Measurements from ENCODE around the gene LAMTOR4.
A peak's percentile ranks its signal among the peaks of the same experiment; 100 is the strongest.

LAMTOR4 gene

DNA sequence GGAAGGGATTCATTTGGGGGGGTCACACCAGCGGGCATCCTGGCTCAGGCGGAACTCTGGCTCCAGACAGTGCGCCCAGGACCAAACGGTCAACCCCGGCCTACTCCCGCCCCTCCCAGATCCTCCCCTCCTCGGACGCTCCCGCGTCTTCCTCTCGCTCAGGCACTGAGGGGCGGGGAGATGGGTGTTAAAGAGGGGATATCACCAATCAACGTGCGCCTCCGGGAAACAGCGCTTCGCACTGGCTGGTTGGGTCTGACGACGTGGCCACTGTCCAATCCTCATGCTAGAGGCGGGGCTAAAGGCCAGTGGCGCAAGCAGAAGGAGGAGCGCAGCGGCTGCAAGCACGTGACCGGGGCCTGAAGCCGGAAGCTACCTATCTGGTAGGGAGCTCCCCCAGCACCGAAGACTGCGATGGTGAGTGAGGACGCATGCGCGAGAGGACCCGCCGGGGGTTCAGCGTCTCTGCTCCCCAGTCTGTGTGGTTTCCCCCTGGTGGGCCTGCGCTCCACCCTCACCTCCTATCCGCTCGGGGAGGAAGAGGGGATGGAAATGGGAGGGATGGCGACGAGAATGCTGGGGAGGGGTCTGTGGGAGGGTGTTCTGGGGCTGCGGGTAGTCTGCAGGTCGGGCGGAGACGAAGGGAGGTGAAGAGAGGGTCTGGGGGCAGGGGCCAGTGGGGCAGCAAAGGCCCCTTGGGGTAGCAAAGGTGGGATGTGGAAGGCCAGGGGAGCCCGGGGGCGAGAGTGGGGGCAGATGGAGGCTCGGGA lies at the start of gene LAMTOR4:
Gene LAMTOR4, plus strand, starts transcription at position 360 of the 770 bp plus-strand sequence. Its CDS starts 55 bp downstream, at position 415.
- DNase-seq (ENCODE audit: low spot score), result peak; percentile 100

- no peak for DNase-seq (ENCODE audit: low spot score)
Measured at GRCh38 chr7:100099452-100099851, 49.3 kb upstream of the LAMTOR4 start.

DNA sequence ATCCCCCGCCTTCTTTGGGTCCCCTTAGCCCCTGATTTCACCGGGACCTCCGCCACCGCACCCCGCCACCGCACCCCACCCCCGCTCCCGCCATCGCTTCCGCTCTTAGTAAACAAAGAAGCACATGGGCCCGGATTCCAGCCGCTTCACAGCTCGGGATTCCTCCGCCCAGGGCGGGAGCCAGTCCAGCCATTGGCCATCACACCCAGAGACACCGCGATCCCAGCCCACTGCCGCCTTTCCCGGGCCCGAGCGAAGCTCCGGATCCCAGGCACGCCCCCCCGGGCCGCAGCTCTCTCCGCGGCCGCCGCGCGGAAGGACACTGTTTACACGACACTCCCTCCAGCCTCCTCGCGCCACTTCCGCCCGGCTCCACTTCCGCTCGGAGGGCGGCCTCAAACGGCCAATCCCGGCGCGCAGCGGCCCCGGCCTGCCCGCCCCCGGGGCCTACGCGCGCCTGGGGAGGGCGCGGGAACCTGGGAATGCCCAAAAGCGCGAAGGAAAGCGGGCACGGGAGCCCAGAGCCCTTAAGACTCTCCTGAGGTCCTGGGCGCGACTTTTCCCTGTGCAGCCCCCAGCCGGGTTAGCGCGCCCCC lies 48.2 kb upstream of the LAMTOR4 start:
- peak; percentile 98 for DNase-seq (ENCODE audit: low spot score)

- DNase-seq (ENCODE audit: low spot score), result peak; percentile 100
Measured at GRCh38 chr7:100101016-100101862, 47.5 kb upstream of the LAMTOR4 start, which contains the start of the genes AP4M1 and MCM7. AP4M1 (plus strand) TSS chr7:100101643; CDS start chr7:100101715, 72 bp downstream. MCM7 (minus strand) TSS chr7:100101397; CDS start chr7:100101294, 103 bp downstream.

DNA sequence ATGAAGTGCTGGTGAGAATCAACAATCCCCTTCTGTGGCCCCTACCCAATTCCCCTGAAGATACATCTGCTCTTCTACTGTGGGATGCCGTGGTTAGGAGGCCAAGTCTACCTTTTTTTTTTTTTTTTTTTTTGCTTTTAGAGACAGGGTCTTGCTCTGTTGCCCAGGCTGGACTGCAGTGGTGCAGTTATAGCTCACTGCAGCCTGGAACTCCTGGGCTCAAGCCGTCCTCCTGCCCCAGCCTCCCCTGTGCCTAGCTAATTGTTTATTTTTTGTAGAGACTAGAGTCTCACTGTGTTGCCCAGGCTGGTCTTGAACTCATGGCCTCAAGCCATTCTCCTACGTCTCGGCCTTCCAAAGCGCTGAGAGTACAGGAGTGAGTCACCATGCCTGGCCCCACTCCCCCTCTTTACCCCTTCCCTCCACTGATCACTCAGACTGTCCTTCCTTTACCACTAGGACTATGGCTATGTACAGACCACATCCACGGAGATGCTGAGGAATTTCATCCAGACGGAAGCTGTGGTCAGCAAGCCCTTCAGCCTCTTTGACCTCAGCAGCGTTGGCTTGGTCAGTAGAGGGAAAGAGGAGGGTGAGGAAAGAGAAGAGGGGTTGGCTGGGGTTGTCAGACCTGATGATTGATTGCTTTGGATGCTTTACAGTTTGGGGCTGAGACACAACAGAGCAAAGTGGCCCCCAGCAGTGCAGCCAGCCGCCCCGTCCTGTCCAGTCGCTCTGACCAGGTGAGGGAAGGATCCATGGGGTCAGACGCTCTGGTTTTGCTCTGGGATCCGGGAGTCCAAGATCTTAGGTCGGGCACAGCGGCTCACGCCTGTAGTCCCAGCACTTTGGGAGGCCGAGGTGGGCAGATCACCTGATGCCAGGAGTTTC lies 45.5 kb upstream of the LAMTOR4 start:
- DNase-seq (ENCODE audit: low spot score), result peak; percentile 78

DNA sequence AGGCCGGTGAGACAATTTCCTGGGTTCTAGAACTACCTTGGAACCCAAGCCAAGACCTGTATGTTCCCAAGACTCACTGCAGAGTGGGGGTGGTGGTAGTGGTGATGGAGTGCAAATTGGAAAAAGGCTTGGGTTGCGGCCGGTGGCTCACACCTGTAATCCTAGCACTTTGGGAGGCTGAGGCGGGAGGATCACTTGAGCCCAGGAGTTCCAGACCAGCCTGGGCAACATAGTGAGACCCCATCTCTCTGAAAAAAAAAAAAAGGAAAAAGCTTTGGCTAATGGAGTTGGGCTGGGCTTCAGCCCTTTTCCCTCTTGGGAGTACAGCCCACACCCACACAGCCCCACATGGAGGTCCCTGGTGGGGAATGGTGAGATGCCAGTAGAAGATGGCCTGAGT lies 43.2 kb upstream of the LAMTOR4 start:
- DNase-seq (ENCODE audit: low spot score), result no peak

DNA sequence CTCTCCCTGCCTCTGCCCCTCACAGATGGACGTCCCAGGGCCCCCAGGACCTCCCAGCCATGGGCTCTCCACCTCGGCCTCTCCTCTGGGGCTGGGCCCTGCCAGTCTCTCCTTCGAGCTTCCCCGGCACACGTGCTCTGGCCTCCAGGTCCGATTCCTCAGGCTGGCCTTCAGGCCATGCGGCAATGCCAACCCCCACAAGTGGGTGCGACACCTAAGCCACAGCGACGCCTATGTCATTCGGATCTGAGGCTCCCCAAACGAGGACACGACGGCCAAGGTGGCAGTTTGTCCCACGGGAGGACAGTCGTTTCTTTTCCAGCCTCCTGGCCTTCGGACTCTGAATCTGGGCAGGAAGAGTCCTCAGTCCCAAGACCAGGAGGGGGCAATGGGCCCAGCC lies 42.1 kb upstream of the LAMTOR4 start:
- DNase-seq (ENCODE audit: low spot score), result no peak

- no peak for DNase-seq (ENCODE audit: low spot score)
Measured at GRCh38 chr7:100107125-100107737, 41.5 kb upstream of the LAMTOR4 start.

- no peak for DNase-seq (ENCODE audit: low spot score)
Measured at GRCh38 chr7:100107890-100108289, 40.8 kb upstream of the LAMTOR4 start.

DNA sequence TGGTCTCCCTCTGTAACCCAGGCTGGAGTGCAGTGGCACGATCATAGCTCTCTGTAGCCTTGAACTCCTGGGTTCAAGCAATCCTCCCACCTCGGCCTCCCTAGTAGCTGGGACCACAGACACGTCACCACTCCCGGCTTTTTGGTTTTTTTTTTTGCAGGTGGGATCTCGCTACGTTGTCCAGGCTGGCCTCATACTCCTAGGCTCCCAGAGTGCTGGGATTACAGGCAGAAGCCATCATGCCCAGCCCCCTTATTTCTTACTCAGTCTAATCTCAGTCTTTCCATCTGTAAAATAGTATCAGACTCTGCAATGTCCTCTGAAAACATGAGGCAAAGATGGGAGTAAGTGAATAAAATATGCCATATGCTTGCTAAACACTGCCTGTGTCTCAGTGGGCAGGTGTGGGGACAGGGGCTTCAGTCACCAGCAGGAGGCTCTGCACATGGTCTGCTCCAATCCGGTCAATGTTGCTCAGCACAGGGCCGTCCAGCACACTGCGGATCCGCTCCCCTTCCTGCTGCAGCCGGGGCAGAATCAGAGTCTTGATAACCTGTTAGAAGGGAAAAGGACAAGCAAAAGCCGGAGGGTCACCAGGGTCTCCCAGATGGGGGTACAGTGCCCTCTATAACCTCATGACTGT lies 39.1 kb upstream of the LAMTOR4 start:
- no peak for DNase-seq (ENCODE audit: low spot score)

DNA sequence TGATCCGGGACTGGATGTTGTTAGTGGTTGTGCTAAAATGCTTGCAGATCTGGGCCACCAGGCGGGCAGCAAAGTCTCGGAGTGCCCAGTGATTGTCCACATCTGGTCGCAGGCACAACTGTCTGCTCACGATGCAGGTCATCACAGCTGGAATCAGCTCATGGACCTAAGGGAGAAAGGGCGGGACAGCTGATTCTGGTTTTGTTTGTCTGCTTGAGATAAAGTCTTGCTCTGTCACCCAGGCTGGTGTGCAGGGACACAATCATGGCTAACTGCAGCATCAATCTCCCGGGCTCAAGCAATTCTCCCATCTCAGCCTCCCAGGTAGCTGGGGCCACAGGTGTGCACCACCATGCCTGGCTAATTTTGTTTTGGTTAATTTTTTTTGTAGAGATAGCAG lies 37.6 kb upstream of the LAMTOR4 start:
- no peak for DNase-seq (ENCODE audit: low spot score)

- no peak for DNase-seq (ENCODE audit: low spot score)
Measured at GRCh38 chr7:100111914-100112313, 36.8 kb upstream of the LAMTOR4 start.

DNA sequence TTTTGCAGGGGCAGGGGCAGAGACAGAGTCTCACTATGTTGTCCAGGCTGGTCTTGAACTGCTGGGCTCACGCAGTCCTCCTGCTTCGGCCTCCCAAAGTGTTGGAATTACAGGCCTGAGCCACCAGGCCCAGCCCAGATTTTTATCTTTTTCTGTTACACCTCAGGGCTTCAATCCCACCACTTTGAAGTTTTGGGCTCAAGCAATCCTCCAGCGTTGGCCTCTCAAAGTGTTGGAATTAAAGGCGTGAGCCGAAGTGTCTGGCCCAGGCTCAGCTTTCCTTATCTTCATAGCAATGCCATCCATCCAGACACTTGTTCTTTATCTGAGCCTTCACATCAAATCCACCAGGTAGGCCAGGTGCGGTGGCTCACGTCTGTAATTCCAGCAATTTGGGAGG lies 33.7 kb upstream of the LAMTOR4 start:
- DNase-seq (ENCODE audit: low spot score), result no peak

DNA sequence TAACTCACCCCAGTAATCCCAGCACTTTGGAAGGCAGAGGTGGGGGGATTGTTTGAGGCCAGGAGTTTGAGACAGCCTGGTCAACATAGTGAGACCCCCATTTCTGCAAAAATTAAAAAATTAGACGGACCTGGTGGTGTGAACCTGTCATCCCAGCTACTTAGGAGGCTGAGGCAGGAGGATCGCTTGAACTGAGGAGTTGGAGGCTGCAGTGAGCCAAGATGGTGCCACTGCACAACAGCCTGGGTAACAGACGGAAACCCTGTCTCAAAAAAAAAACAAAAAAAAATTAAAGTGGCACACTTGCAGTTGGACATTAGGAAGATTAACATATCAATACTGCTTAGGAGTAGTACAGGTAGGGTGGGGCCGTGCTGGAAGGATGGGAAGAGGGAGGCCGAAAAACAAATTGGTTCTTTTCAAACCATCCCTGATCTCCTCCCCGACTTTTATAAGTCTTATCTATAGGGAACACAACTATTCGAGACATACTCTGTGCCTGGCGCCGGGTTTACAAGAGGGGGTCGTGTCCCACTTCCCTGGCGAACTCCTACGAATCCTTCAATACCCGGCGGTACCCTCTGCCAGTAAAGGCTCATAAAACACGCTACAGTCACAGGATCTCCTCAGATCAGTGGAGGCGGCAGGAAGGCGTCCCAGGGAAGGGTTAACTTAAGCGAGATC lies 30.2 kb upstream of the LAMTOR4 start:
- peak; percentile 75 for DNase-seq (ENCODE audit: low spot score)

DNA sequence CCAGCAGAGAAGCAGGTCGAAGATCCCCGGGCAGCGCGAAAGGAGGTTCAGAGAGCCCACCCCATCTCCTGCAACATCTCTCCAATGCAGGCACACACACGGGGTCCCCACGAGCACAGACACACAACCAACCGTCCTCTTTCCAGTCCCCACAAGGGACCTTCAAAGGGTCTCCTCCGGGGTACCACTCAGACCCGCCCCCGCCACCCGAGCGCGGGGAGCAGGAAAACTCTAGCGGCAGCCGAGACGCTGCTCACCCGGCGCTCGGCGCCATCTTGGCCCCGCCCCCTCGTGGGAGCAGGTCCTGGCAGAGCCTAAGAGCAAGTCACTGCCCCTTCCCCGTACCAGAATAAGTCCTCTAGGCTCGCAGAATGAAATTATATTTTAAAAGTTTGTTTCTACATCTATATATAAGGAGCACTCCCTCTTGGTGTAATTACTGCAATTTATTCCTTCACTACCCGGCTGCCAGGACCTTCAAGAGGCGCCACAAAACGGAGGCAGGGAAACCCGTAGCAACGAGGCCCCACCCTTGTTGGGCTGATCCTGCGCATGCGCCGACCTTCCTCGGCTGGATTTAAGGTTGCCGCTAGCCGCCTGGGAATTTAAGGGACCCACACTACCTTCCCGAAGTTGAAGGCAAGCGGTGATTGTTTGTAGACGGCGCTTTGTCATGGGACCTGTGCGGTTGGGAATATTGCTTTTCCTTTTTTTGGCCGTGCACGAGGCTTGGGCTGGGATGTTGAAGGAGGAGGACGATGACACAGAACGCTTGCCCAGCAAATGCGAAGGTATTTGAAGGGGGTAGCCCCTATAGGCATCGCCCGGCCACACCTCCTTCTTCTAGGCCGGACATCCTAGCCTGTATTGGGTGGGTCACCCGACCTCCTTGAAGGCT lies 29.4 kb upstream of the LAMTOR4 start, which contains the start of the genes CNPY4 and TAF6:
Gene CNPY4, plus strand, starts transcription at position 563 of the 898 bp plus-strand sequence. Its CDS starts 111 bp downstream, at position 674.
Gene TAF6, minus strand, starts transcription at position 287 of the 898 bp plus-strand sequence. CDS start 5,149 bp downstream, outside the sequence.
- peak; percentile 99 for DNase-seq (ENCODE audit: low spot score)

DNA sequence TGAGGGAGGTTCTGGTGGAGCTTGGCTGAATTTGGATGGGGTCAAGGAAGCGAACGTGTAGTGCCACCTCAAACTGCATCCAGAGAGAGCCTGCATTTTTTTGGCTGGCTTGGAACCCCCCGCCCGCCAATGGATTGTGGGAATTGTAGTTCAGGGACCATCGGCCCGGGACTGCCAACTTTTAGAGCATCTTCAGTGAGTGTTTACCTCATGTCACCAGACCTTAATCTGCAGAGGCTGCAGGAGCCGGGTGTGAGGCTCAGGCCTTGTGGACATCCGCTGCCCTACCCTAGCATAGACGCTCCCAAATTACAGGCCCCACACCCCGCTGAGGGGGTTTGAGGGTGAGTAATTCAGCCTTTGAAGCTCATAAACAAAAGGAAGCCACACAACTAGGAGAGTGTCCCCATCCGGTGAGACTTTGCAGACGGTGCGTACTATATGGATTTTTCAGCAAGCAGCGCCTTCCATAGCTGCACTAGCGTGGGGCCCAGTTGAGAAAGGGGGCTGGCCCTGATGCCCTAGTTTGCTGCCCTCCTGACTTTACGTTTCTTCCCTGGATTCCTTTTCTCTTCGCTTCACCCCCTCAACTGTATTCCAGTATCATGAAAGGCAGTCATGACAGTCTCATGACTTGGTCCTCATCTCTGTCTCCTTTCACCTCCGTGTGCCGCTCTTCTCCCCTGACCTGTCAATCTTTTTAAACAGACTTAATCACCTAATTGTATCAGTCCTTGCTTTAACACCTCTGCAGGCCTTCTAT lies 28.6 kb upstream of the LAMTOR4 start:
- DNase-seq (ENCODE audit: low spot score), result peak; percentile 91

GRCh38 chr7:100120733-100121036 lies 28.0 kb upstream of the LAMTOR4 start:
- no peak for DNase-seq (ENCODE audit: low spot score)

DNA sequence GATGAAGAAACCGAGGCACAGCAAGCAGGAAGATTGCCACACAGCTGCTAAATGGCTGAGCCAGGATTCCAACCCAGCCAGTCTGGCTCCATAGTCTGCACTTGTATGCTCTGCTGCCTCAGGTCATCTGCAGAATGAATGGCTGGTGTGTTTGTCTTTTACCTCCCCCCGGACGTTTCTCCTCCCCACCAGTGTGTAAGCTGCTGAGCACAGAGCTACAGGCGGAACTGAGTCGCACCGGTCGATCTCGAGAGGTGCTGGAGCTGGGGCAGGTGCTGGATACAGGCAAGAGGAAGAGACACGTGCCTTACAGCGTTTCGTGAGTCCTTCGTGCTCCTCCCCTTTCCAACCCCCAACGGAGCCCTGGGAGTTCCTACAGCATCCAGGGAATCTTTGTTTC lies 26.7 kb upstream of the LAMTOR4 start:
- no peak for DNase-seq (ENCODE audit: low spot score)

All from SW480 (cell line).